Uterus (tissue), 4 donors: ENCODE measurements around the gene OGDHL. TPM values are rescaled to one million over a fixed set of nuclear protein-coding genes. Genes with fewer than 3 reads are reported as not detected.

Experiments used
- DNase-seq, 2 donors: peaks; one replicate each; pipeline ENCODE4 v3.0.0-alpha.2; 2019 to 2020
- H3K27ac ChIP-seq, 2 donors: fragments of 200-600 bp; sonication (generic); 1 replicate in 1 of 2; 2 replicates in 1 of 2; pipeline ENCODE4 v1.5.1; 2016 to 2018
- H3K27me3 ChIP-seq, 2 donors: fragments of 200-600 bp; sonication (generic); one replicate each; pipeline ENCODE4 v1.5.1; 2018 to 2019; ENCODE audit warnings: control low read depth in 1 of 2
- H3K36me3 ChIP-seq, 2 donors: fragments of 200-600 bp; sonication (generic); one replicate each; pipeline ENCODE4 v1.5.1; 2019; ENCODE audit warnings: control low read depth in 1 of 2
- H3K4me1 ChIP-seq, 2 donors: fragments of 200-600 bp; sonication (generic); one replicate each; pipeline ENCODE4 v1.5.1; 2018 to 2019; ENCODE audit warnings: control low read depth in 1 of 2
- H3K4me3 ChIP-seq, 2 donors: fragments of 200-600 bp; sonication (generic); 1 replicate in 1 of 2; 2 replicates in 1 of 2; pipeline ENCODE4 v1.5.1; 2018 to 2019; ENCODE audit warnings: mild to moderate bottlenecking in 1 of 2
- H3K9me3 ChIP-seq, 2 donors: fragments of 200-600 bp; sonication (generic); one replicate each; pipeline ENCODE4 v1.5.1; 2019; ENCODE audit warnings: control low read depth in 1 of 2
- POLR2A ChIP-seq, 2 donors: fragments of 450-650 bp; IDR thresholded peaks; one replicate each; pipeline ENCODE4 v1.6.1; 2016; ENCODE audit warnings: antibody characterized with exemption in 2 of 2, mild to moderate bottlenecking in 1 of 2, moderate library complexity in 1 of 2
- intact Hi-C: fragments of 100-400 bp; cut with DNase I; formaldehyde crosslinking; loops from one replicate; pipeline ENCODE4 v1.15.1; 2023; ENCODE audit warnings: low total_unique reads
- total RNA-seq, 4 donors: library from RNA; depleted of rRNA in 3 of 4; stranded (reverse); fragments of >200 nt in 3 of 4; gene quantifications; one replicate each; pipeline versions ENCODE4 v1.1.0 to v1.2.4, GENCODE V29; 2014 to 2023
- TF ChIP-seq, protein P1 (sequence below), 4 experiments: fragments of 200-600 bp in 2 of 4; fragments of 450-650 bp in 2 of 4; sonication (generic) in 2 of 4; IDR thresholded peaks; one replicate each; pipeline ENCODE4 v1.5.1; 2016 to 2019; ENCODE audit warnings: antibody characterized with exemption in 4 of 4, mild to moderate bottlenecking in 2 of 4, moderate library complexity in 1 of 4
- donor health status: DM: yes; HTN: yes; CAD: no.

OGDHL gene
- total RNA-seq, 4 donors from 2014 or later = 0.15 to 5.9 TPM; not detected in 2

DNA sequence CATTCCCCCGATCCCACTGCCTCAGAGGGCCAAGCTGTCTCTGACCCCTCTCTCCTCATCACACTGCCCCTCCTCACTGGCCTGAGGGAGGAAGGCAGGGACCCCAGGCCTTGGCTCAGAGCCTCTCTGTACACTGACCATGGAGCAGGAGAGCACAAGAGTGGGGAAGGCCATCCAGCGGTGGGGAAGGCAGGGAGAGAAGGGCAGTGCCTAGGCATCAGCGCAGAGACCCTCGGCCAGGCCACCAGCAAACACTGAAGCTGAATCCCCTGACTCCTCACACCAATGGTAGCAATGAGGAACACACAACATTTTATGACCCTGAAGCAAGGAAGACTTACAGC is 14.8 kb downstream of the OGDHL start:
- no peak overlapping the region for H3K4me3 ChIP-seq
- no peak for DNase-seq
- TF ChIP-seq, protein P1, sequence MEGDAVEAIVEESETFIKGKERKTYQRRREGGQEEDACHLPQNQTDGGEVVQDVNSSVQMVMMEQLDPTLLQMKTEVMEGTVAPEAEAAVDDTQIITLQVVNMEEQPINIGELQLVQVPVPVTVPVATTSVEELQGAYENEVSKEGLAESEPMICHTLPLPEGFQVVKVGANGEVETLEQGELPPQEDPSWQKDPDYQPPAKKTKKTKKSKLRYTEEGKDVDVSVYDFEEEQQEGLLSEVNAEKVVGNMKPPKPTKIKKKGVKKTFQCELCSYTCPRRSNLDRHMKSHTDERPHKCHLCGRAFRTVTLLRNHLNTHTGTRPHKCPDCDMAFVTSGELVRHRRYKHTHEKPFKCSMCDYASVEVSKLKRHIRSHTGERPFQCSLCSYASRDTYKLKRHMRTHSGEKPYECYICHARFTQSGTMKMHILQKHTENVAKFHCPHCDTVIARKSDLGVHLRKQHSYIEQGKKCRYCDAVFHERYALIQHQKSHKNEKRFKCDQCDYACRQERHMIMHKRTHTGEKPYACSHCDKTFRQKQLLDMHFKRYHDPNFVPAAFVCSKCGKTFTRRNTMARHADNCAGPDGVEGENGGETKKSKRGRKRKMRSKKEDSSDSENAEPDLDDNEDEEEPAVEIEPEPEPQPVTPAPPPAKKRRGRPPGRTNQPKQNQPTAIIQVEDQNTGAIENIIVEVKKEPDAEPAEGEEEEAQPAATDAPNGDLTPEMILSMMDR (IDR thresholded peaks at IDR 0.05) = no peak
- no peak for TF ChIP-seq POLR2A (IDR thresholded peaks at IDR 0.05)
- H3K36me3 ChIP-seq = no peaks in the 10 kb centered on the region
- H3K27me3 ChIP-seq = no peaks in the 10 kb centered on the region
- no peaks in the 10 kb centered on the region for H3K9me3 ChIP-seq
- H3K27ac ChIP-seq = no peak overlapping the region
- no peaks in the 10 kb centered on the region for H3K4me1 ChIP-seq
- intact Hi-C loops = no loop called here

DNA sequence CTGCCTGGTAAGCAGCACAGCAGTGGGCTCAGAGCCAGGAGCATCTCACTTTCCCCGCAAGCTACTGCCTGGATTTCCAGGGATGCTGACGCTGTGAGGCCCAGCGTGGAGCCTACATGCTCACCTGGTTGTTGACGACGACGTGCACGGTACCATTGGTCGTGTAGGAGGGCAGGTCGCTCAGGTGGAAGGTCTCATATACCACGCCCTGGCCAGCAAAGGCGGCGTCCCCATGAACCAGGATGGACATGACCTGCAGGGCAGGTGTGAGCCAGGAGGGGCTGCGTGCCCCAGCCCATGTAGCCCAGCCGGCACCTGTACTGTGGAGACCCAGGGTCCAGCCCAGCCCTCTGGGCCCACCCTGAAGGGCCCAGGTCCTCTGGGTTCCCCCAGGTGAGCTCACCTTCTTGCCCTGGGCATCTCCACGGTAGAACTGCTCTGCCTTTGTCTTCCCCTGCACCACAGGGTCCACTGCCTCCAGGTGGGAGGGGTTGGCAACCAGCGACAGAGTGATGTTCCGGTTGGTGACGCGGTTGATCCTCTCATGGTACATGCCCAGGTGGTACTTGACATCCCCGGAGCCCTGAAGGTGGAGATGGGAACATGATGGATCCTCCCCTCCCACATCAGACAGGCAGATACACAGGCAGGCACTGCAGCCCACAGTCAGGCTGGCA is 15.4 kb downstream of the OGDHL start:
- no peak for DNase-seq
- Histone ChIP-seq H3K27ac (no peak overlapping the region), H3K27me3 (no peaks in the 10 kb centered on the region), H3K36me3 (no peaks in the 10 kb centered on the region), H3K4me3 (no peak overlapping the region), H3K9me3 (no peaks in the 10 kb centered on the region), H3K4me1 (no peaks in the 10 kb centered on the region)
- intact Hi-C loops = no loop called here
- no peak for TF ChIP-seq POLR2A (IDR thresholded peaks at IDR 0.05)
- TF ChIP-seq, protein P1 (IDR thresholded peaks at IDR 0.05) = no peak

DNA sequence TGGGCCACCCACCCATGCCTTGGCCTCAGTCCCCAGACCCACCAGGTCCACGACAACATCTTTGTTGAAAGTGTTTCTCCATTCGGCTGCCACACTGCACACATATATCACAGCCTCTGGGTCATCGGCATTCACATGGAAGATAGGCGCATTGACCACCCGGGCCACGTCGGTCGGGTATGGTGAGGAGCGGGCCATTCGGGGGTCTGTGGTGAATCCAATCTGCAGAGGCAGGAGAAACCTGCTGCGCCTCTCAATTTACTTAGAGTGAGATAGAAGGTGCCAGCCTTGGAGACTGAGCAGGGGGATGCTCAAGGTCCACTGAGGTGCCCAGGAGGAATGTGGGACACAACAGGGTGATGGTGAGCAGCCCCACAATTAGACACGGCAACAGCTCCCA is 16.4 kb downstream of the OGDHL start:
- TF ChIP-seq POLR2A (IDR thresholded peaks at IDR 0.05) = no peak
- TF ChIP-seq, protein P1 (IDR thresholded peaks at IDR 0.05) = no peak
- H3K27ac ChIP-seq = no peak overlapping the region
- intact Hi-C loops = no loop called here
- no peaks in the 10 kb centered on the region for H3K36me3 ChIP-seq
- no peak for DNase-seq
- no peaks in the 10 kb centered on the region for H3K4me1 ChIP-seq
- no peak overlapping the region for H3K4me3 ChIP-seq
- H3K27me3 ChIP-seq = no peaks in the 10 kb centered on the region
- H3K9me3 ChIP-seq = no peaks in the 10 kb centered on the region

DNA sequence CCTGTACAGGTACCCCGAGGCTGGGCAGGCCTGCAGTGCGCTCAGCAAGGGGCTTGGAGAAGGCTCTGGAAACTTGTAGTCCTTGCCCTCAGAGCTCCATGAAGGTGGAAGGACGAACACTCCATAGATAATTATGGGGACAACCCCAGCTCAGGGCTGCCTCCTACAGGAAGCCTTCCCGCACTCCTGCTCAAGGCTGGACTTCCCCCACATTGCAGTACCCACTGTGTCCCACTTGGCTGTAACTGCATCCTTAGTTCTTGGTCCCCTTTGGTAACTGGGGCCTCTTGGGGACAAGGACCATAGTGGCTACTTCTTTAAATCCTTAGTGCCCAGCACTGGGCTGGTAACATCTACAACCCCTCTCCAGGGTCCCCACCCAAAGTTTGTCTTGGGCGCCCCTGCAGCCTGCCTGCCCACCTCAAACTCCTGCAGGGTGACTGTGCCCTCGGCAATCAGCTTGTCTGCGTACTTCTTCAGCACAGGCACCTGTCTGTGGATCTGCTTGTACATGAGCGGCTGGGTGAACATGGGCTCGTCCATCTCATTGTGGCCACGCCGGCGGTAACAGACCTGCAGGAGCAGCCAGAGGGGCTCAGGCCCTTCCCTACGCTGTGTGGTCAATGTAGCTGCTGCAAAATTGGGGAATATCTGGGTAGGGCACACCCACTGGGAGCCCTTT is 17.1 kb downstream of the OGDHL start:
- TF ChIP-seq, protein P1 (IDR thresholded peaks at IDR 0.05) = no peak
- TF ChIP-seq POLR2A (IDR thresholded peaks at IDR 0.05) = no peak
- Histone ChIP-seq H3K36me3 (no peaks in the 10 kb centered on the region), H3K9me3 (no peaks in the 10 kb centered on the region), H3K27ac (no peak overlapping the region), H3K4me1 (no peaks in the 10 kb centered on the region), H3K4me3 (no peak overlapping the region), H3K27me3 (no peaks in the 10 kb centered on the region)
- no peak for DNase-seq
- intact Hi-C loops = no loop called here

DNA sequence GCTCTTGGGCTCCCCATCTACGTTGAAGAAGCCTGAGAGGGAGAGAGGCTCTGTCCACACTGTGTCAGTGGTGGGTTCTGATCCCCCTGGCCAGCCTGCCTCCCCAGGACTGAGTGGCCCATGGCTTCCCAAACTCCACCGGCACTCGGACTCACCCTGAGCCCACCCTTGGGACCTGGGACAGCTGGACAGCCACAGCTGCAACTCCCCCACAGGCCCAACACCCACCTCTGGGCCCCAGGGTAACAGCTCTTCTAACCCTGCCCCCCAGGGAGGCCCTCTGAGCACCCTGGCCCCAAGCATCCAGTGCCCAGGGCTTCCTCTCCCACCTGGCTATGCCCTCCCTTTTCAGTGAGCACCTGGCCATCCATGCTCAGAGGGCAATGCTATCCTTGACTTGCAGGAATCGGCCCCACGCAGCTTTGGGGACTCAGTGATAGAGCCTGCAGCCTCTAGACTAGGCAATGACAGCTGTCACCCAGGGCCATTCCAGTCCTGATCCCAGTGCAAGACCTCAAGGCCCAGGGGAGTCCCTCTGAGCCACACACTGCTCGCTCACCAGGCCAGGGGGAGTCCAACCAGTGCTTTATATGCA is 17.9 kb downstream of the OGDHL start:
- H3K36me3 ChIP-seq = no peaks in the 10 kb centered on the region
- TF ChIP-seq, protein P1 (IDR thresholded peaks at IDR 0.05) = no peak
- no peak for TF ChIP-seq POLR2A (IDR thresholded peaks at IDR 0.05)
- no peak overlapping the region for H3K27ac ChIP-seq
- no peak overlapping the region for H3K4me3 ChIP-seq
- no peaks in the 10 kb centered on the region for H3K27me3 ChIP-seq
- H3K9me3 ChIP-seq = no peaks in the 10 kb centered on the region
- no peak for DNase-seq
- no peaks in the 10 kb centered on the region for H3K4me1 ChIP-seq
- intact Hi-C loops = no loop called here
